ENCODE measurements around the gene TEX44.
"Not testable (repeated sequence)": the region's sequence is repeated elsewhere in the genome, so short reads cannot be mapped to it uniquely, and the experiment has no call there.

The TEX44 gene

GRCh38 chr2:231571661-231572191 is 20.9 kb upstream of the TEX44 start:
- DNase-seq (ENCODE audit: low spot score) = no peak

DNA sequence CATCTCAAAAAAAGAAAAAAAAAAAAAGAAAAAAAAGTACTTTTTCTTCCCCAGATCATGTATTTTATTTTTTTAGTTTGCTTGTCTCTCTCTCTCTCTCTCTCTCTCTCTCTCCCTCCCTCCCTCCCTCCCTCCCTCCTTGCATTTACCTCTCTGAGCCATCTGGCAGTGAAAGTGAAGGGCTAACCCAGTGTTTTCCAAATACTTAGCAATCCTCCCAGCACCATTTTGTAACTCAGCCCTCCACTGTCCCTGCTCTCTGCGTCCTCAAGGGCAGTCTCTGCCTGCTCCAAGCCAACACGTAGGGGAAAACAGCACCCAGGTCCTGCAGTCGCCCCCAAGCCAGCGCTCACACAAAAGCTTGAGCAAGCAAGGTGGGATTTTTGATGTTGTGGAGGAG is 19.6 kb upstream of the TEX44 start:
- no peak for DNase-seq (ENCODE audit: low spot score)

DNA sequence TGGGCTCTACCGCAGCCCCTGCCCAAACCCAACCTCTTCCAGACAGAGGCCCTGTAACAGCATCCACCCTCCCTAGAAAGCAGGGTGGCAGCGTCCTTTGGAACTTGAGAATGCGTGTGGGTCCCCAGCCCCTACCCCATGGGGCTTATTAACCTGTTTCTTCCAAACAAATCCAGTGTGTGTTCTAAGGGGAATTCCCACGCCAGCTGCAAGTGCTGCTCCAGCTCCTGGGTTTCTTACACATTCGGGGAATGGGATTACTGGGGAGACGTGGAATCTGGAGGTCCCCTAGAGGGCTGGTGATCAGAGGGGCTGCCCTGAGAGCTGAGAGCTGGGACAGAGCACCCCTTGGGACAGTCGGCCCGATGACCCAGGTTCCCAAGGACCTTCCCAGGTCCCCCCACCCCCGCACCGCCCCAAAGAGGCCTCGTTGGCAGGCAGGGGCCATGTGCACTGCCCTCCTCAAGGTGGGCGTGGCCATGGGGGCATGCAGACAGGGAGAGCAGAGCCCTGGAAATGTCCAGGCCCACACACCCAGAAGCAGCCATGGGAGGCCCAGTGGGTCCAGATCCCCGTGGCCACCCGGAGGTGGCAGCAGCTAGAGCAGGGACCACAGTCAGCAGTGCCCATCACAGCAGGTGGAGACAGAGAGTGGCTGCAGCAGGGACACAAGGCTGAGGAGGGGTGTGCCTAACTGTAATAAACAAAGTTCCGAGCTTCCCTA is 18.8 kb upstream of the TEX44 start:
- DNase-seq (ENCODE audit: low spot score) = no peak

GRCh38 chr2:231575612-231576256 is 16.9 kb upstream of the TEX44 start:
- DNase-seq (ENCODE audit: low spot score) = no peak

DNA sequence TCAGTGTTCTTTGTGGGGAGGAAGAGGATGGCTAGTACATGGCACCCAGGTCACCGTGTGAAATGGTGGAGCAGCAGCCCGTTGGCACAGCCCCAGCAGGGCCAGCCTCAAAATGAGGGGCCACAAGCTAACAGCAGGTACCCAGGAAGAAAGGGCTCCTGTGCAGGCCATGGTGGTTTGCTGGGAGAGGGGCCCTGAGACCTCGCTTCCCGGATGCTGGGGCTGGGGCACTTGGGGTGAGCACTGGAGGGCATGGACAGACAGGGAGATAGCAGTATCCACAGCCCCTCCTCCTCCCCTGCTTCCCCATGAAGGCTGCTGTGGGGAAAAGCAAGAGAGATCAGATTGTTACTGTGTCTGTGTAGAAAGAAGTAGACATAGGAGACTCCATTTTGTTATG is 16.2 kb upstream of the TEX44 start:
- no peak for DNase-seq (ENCODE audit: low spot score)

- DNase-seq (ENCODE audit: low spot score) = not testable (repeated sequence)
Observed at GRCh38 chr2:231578655-231579054, 14.0 kb upstream of the TEX44 start.

DNA sequence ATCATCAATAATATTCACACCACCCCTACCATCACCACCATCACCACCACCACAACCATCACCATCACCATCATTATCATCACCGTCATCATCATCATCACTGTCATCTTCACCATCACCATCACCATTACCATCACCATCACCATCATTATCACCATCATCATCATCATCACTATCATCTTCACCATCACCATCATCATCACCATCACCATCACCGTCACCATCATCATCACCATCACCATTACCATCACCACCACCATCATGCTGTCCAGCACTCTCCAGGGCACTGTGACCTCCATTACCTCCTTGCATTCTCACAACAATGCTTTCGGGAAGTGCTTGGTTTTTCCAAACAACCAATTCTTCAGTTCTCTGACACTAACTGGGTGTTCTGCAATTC is 13.1 kb upstream of the TEX44 start:
- no peak for DNase-seq (ENCODE audit: low spot score)

DNA sequence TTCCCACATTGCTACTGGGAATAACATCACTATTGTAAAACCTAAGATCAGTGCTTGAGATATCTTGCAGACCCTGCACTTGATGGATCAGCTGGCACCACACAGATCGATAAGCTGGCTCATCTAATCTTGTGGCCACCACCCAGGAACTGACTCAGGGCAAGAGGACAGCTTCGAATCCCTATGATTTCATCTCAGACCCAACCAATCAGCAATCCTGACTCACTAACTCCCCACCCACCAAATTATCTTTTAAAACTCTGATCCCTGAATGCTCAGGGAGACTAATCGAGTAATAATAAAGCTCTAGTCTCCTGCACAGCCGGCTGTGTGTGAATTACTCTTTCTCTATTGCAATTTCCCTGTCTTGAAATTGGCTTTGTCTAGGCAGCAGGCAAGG is 11.3 kb upstream of the TEX44 start:
- DNase-seq (ENCODE audit: low spot score) = no peak

DNA sequence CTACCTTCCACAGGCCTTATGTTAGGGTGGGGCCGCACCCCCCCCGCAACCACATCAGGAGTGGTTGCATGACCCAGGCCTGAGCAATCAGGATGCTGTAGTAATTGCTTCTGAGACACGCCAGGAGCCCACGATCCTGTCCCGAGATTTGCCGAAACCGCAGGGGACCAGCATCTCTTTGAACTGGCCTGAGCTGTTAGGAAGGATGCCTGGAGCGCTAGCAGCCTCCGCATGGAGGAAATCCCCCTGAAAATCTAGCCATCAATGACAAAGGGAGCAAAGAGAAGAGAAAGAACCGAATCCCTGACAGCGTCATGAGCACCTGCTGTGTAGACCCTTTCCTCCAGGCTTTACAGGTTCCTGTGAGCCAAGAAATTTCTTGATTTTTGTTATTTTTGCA is 8.7 kb upstream of the TEX44 start:
- no peak for DNase-seq (ENCODE audit: low spot score)

DNA sequence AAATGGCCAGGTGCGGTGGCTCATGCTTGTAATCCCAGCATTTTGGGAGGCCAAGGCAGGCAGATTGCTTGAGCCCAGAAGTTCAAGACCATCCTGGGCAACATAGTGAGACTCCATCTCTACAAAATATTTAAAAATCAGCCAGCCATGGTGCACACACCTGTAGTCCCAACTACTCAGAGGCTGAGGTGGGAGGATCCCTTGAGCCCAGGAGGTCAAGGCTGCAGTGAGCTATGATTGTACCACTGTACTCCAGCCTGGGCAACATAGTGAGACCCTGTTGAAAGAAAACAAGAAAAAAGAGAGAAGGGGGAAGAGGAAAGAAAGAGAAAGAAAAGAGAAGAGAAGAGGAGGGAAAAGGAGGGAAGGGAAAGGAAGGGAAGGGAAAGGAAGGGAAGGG is 4.9 kb upstream of the TEX44 start:
- DNase-seq (ENCODE audit: low spot score) = not testable (repeated sequence)

GRCh38 chr2:231589656-231590055 is 3.0 kb upstream of the TEX44 start:
- no peak for DNase-seq (ENCODE audit: low spot score)

DNA sequence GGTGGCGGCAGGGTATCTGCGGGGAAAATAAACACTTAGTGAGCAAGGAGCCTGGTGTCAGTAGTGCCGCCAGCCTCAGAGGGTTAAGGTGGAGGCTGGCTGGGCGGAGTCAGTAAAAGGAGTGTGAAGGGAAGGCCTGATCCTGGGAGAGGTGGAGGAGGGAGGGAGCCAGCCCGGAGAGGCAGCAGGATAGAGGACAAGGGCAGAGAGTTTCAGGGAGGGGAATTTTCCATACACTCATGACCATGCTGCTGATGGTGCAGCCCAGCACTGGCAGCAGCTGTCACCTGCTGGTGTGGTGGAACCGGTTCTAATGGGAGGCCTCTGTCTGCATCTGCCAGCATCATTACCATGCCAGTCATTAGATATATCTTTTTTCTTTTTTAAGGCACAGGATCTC is 2.0 kb upstream of the TEX44 start:
- no peak for DNase-seq (ENCODE audit: low spot score)

DNA sequence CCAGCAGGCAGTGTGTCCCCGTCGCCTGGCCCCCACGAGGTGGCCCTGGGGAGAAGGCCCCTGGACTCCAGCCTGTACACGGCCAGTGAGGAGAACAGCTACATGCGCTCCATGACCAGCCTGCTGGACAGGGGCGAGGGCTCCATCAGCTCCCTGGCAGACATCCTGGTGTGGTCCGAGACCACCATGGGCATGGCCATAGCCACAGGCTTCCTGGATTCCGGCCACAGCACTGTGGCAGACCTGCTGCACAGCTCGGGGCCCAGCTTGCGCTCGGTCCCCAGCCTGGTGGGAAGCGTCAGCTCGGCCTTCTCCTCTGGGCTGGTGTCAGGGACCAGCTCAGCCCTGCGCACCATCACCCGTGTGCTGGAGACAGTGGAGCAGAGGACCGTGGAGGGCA is 1.0 kb downstream of the TEX44 start:
- DNase-seq (ENCODE audit: low spot score) = no peak

GRCh38 chr2:231597014-231597611 is 4.4 kb downstream of the TEX44 start:
- DNase-seq (ENCODE audit: low spot score) = peak; percentile 74

GRCh38 chr2:231597627-231598026 is 5.0 kb downstream of the TEX44 start:
- DNase-seq (ENCODE audit: low spot score) = no peak

- DNase-seq (ENCODE audit: low spot score) = no peak
Observed at GRCh38 chr2:231600619-231601355, 8.1 kb downstream of the TEX44 start.

- DNase-seq (ENCODE audit: low spot score) = peak; percentile 83
Observed at GRCh38 chr2:231601356-231602229, 8.9 kb downstream of the TEX44 start.

DNA sequence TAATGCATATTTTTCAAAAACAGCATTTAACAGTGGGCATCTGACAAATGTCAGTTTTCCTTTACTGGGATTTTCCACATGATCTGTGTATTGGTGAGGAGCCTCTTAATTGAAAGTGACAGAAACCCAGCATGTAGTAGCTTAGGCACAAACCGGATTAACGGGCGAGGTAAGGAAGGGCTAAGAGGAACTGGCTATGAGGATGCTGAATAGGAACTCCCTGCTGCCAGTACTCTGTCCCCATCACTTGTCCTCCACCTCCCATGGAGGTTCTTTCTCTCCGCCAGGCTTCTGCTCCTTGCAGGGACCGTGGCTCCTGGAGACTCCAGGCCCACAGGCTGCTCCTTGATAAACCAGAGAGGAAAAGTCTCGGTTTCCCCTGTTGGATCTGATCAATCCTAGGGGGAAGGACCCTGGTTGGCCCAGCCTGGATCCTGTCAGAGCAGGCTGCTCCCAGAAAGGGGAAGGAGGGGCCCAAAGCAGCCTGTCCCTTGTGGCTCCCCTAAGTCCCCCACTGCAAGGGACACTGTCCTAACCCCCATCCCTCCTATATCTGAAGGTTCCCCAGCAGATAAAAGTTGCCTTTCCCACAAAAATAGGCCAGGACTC is 10.3 kb downstream of the TEX44 start:
- no peak for DNase-seq (ENCODE audit: low spot score)

DNA sequence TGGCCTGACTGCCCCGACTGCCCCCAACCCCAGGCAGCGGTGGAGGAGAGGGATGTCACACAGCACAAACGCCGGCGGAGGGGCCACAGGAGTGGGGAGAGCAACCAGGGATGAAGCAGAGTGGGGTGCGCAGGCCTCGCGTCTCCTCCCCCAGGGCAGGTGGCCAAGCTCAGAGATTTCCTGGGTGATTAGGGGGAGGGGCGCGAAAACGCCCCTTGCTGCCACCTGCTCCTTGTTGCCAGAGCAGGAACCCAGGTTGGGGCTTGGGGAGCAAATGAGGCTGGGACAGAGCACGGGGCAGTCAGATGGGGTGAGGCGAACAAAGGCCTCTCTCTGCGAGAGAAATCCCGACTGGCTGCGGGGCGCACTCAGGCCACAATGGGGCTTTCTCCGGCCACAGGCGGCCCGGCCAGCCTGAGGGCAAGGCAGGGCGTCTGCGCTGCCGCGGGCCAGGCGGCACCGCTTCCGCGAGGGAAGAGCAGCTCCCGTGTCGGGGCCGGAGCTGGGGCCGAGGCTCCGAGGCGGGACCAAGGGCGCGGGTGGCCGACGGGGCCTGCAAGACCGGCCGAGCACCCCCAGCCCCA is 11.5 kb downstream of the TEX44 start:
- no peak for DNase-seq (ENCODE audit: low spot score)

DNA sequence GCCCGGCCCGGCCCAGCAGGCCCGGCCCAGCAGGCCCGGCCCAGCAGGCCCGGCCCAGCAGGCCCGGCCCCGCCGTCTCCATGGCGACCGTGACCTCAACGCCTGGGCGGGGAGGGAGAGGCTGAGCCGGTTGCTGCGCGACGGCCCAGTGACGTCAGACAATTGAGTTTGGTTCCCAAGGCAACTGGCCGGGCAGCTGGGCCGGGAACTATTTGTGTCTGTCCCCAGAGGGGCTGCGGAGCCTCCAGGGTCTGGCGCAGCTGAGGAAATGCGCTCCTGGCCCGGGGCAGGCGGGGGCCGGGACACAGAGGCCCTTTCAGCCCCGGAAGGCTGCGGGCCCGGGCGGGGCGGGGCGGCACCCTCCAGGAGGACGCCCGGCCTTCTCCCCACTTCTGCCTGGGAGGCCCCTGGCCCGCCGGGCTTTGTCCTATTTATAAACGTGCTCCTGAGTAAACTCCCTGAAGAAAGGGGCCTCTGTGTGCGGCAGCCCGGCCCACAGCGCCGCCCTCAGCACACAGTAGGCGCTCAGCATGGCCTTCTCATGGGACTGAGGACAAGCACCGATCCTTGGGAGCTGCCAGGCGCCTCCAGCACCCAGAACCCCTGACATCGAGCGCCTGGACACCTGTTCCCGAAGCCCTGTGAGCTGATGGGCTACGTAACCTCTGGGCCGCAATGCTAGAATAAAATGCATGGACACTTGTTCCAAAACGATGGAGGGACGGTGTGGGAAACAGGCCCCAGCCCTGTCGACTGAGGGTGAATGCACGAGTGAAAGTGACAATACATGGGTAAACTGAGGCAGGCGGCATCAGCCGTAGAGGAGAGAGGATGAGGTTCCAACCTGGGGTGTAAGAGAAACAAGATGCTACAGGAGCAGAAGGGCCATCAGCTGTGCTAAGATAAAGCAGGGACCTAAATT is 12.3 kb downstream of the TEX44 start:
- DNase-seq (ENCODE audit: low spot score) = peak; percentile 100
